Adrenal gland (tissue), 5 donors: Measurements from ENCODE around the gene MRNIP.

Experiments
- CTCF ChIP-seq, 6 experiments: fragments of 450-650 bp in 4 of 6; fragments of 200-600 bp in 2 of 6; sonication (generic) in 1 of 6; IDR thresholded peaks; 1 replicate in 5 of 6; 2 replicates in 1 of 6; pipeline versions ENCODE4 v1.5.1 to v1.8.0; 2016 to 2021; ENCODE audit warnings: antibody characterized with exemption in 6 of 6, mild to moderate bottlenecking in 2 of 6, moderate library complexity in 1 of 6
- POLR2A ChIP-seq, 2 donors: fragments of 450-650 bp; IDR thresholded peaks; one replicate each; pipeline ENCODE4 v1.6.1; 2017; ENCODE audit warnings: antibody characterized with exemption in 2 of 2, mild to moderate bottlenecking in 2 of 2, moderate library complexity in 1 of 2
- donor health status: DM: no; HTN: no; CAD: no.

DNA sequence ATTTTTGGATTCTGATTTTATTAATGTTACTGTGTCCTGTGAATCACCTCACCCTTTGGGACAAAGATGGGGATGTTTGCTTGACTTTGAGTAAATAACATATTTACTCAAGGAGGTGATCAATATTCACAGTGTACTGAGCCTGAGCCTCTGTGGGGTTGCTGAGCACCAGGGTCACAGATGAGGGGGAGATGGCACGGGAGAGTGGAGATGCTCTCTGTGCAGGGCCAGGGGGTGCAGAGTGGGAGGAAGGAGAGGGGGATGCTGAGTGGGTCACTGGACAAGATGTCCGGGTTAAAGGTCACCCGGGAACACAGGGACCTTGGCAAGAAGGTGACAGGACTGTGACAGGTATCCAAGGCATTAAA is 33.9 kb downstream of the MRNIP start:
- TF ChIP-seq CTCF (IDR thresholded peaks at IDR 0.05) (no peak), POLR2A (IDR thresholded peaks at IDR 0.05) (no peak)
